SH-SY5Y (cell line): Measurements from ENCODE around the gene C1RL.

Experiments used
- GATA2 ChIP-seq: IDR thresholded peaks from 2 replicates; pipeline ENCODE4 v1.6.1; 2011; ENCODE audit warnings: mild to moderate bottlenecking, low read depth, low read length
- GATA3 ChIP-seq: IDR thresholded peaks from 2 replicates; pipeline ENCODE4 v1.6.1; 2011; ENCODE audit warnings: low read depth, mild to moderate bottlenecking, low read length, moderate library complexity

DNA sequence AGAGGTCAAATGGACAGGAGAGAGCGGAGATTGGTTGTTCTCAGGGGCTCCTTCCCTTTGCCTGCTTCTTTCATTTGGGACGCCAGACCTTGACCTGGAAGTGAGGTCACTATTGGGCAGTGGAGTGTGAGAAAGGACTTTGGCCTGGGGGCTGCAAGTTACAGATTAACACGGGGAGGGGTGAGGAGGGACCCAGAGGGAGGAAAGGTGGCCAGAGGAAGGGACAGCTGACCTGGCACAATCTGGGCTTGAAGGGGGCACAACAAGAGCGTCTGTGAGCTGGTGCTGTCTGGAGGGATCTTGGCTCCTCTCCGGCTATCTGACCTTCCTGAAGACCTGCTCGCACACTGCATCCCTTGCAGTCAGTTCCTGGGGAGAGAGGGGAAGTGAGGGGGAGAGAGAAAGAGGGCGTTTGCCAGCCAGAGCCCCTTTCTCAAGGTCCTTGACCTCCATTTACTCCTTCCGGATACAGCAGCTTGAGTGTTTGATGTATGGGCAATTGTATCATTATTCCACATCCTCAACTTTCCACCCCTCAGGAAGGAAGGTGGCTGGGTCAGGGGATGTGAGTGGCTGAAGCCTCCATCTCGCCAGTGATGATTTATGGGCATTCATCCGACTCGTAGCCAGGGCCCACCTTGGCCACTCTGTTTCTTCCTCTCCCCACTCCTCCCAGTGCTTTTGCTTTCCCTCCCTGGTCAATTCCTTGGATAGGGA lies 14.9 kb upstream of the C1RL start:
- TF ChIP-seq GATA2 (no peak), GATA3 (no peak)
